Ishikawa (cell line): ENCODE results near the gene CEP164.

Experiments
- CEBPB ChIP-seq: IDR thresholded peaks from 2 replicates; pipeline ENCODE4 v1.6.1; 2012
- CREB1 ChIP-seq: IDR thresholded peaks from 2 replicates; pipeline ENCODE4 v1.6.1; 2012; ENCODE audit warnings: low read depth
- EGR1 ChIP-seq: IDR thresholded peaks from 2 replicates; pipeline ENCODE4 v1.6.1; 2012
- EP300 ChIP-seq: IDR thresholded peaks from 2 replicates; pipeline ENCODE4 v1.6.1; 2012; ENCODE audit warnings: borderline replicate concordance
- FOXM1 ChIP-seq: IDR thresholded peaks from 2 replicates; pipeline ENCODE4 v1.6.1; 2012; ENCODE audit warnings: low read depth, borderline replicate concordance
- NFIC ChIP-seq: IDR thresholded peaks from 2 replicates; pipeline ENCODE4 v1.6.1; 2012
- RAD21 ChIP-seq: IDR thresholded peaks from 2 replicates; pipeline ENCODE4 v1.6.1; 2012; ENCODE audit warnings: low read depth
- TAF1 ChIP-seq: IDR thresholded peaks from 2 replicates; pipeline ENCODE4 v1.6.1; 2012; ENCODE audit warnings: low read depth, mild to moderate bottlenecking
- TCF12 ChIP-seq: IDR thresholded peaks from 2 replicates; pipeline ENCODE4 v1.6.1; 2012; ENCODE audit warnings: low read depth
- TEAD4 ChIP-seq: IDR thresholded peaks from 2 replicates; pipeline ENCODE4 v1.6.1; 2012
- USF1 ChIP-seq: IDR thresholded peaks from 2 replicates; pipeline ENCODE4 v1.6.1; 2012
- YY1 ChIP-seq: IDR thresholded peaks from 2 replicates; pipeline ENCODE4 v1.6.1; 2012; ENCODE audit warnings: low read depth
- ZBTB7A ChIP-seq: IDR thresholded peaks from 2 replicates; pipeline ENCODE4 v1.6.1; 2012; ENCODE audit warnings: low read depth
- TF ChIP-seq, protein P1 (sequence below): IDR thresholded peaks from 2 replicates; pipeline ENCODE4 v1.6.1; 2012
- TF ChIP-seq, protein P2 (sequence below): IDR thresholded peaks from 2 replicates; pipeline ENCODE4 v1.6.1; 2012; ENCODE audit warnings: low read depth, mild to moderate bottlenecking

The CEP164 gene

GRCh38 chr11:117381481-117382387, 54.1 kb downstream of the CEP164 start:
- TF ChIP-seq YY1 (no peak), RAD21 (no peak), EP300 (no peak), ZBTB7A (no peak), FOXM1 (no peak), TCF12 (no peak), CREB1 (no peak), EGR1 (no peak), USF1 (no peak), TEAD4 (no peak), NFIC (no peak), TAF1 (no peak), CEBPB (no peak)
- TF ChIP-seq, protein P1, sequence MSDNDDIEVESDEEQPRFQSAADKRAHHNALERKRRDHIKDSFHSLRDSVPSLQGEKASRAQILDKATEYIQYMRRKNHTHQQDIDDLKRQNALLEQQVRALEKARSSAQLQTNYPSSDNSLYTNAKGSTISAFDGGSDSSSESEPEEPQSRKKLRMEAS: no peak
- TF ChIP-seq, protein P2, sequence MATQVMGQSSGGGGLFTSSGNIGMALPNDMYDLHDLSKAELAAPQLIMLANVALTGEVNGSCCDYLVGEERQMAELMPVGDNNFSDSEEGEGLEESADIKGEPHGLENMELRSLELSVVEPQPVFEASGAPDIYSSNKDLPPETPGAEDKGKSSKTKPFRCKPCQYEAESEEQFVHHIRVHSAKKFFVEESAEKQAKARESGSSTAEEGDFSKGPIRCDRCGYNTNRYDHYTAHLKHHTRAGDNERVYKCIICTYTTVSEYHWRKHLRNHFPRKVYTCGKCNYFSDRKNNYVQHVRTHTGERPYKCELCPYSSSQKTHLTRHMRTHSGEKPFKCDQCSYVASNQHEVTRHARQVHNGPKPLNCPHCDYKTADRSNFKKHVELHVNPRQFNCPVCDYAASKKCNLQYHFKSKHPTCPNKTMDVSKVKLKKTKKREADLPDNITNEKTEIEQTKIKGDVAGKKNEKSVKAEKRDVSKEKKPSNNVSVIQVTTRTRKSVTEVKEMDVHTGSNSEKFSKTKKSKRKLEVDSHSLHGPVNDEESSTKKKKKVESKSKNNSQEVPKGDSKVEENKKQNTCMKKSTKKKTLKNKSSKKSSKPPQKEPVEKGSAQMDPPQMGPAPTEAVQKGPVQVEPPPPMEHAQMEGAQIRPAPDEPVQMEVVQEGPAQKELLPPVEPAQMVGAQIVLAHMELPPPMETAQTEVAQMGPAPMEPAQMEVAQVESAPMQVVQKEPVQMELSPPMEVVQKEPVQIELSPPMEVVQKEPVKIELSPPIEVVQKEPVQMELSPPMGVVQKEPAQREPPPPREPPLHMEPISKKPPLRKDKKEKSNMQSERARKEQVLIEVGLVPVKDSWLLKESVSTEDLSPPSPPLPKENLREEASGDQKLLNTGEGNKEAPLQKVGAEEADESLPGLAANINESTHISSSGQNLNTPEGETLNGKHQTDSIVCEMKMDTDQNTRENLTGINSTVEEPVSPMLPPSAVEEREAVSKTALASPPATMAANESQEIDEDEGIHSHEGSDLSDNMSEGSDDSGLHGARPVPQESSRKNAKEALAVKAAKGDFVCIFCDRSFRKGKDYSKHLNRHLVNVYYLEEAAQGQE: no peak

DNA sequence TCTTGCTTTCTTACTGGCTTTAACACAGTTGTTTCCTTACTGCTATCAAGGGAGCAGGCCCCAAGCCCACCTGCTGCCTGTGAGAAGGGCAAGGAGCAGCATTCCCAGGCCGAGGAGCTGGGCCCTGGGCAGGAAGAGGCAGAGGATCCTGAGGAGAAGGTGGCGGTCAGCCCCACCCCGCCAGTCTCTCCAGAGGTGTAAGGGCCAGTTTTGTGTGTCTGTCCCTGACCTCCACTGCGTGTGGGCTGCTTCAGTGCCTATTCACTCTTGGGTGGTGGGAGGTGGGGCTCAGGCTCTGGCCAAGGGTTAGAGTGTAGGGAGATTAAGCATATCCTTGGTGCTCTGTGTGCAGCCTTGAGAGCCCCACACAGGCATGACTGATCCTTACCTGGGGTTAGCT, 55.1 kb downstream of the CEP164 start:
- no peak for TF ChIP-seq TEAD4
- no peak for TF ChIP-seq USF1
- TF ChIP-seq EP300: no peak
- no peak for TF ChIP-seq YY1
- TF ChIP-seq CEBPB: no peak
- TF ChIP-seq TAF1: no peak
- no peak for TF ChIP-seq TCF12

- TF ChIP-seq ZBTB7A: no peak
Measured at GRCh38 chr11:117384045-117384444, 56.4 kb downstream of the CEP164 start.

DNA sequence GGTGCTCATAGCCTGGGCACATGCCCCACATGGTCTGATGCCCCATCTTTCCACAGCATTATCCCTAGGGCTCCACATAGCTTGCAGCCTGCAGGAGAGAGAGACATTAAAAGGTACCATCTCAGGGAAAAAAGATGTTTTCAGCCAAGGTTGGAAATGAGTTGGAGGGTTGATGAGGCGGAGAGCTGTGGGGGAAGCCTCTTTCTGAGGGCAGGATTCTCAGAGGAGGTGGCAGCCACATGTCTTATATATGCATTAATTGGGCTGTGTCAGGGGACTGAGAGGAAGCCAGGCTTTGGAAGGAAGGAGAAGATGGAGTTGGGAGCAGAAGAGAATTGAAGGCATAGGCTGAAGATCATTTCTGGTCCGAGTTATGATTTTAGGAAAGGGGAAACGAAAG, 57.8 kb downstream of the CEP164 start:
- TF ChIP-seq ZBTB7A (no peak), USF1 (no peak), FOXM1 (no peak), EP300 (no peak), YY1 (no peak), RAD21 (no peak), TAF1 (no peak), TCF12 (no peak), TEAD4 (no peak)
- TF ChIP-seq, protein P1: no peak
- TF ChIP-seq, protein P2: no peak

DNA sequence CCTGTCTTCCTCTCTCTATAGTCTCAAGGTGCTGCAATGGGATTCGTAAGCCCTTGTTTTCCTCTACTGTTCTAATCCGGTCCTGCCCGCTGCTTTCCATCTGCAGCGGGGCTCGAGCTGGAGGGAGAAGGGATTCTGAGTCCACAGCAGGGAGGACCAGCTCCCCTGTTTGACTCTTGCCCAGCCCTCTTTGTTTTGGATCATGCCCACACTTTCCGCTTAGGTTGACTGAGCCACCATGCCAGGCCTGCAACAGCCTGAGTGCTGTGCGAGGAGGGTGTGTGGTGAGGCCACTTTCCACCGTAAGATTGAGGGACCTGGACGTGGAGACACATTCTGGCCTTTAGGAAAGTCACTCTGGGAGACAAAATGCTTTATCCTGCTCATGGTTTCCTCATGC, 58.3 kb downstream of the CEP164 start:
- TF ChIP-seq USF1: no peak
- TF ChIP-seq RAD21: no peak
- no peak for TF ChIP-seq TAF1
- TF ChIP-seq, protein P1: no peak
- TF ChIP-seq TCF12: no peak
- TF ChIP-seq EGR1: no peak
- no peak for TF ChIP-seq FOXM1
- TF ChIP-seq CEBPB: no peak
- no peak for TF ChIP-seq EP300
- TF ChIP-seq, protein P2: no peak
- TF ChIP-seq YY1: no peak
- no peak for TF ChIP-seq CREB1
- no peak for TF ChIP-seq TEAD4
- TF ChIP-seq ZBTB7A: no peak
- TF ChIP-seq NFIC: no peak
